ENCODE measurements around the gene TENM3.

The TENM3 gene

GRCh38 chr4:182711211-182711610 is 468.0 kb downstream of the TENM3 start:
- no peaks in the 10 kb centered on the region for H3K27me3 ChIP-seq (ENCODE audit: insufficient read depth, low read length)
- H3K79me2 ChIP-seq (ENCODE audit: control insufficient read depth, insufficient read depth, low read length, unreplicated experiment) = no peaks in the 10 kb centered on the region
- H3K36me3 ChIP-seq (ENCODE audit: insufficient read depth, low read length) = no peaks in the 10 kb centered on the region
- H3K4me1 ChIP-seq (ENCODE audit: control insufficient read depth, insufficient read depth, low read length, unreplicated experiment) = no peaks in the 10 kb centered on the region
- H2AFZ ChIP-seq (ENCODE audit: low read length, unreplicated experiment) = no peak overlapping the region
- no peak overlapping the region for H3K27ac ChIP-seq (ENCODE audit: low read depth, low read length)
- H3K4me3 ChIP-seq (ENCODE audit: low read depth, low read length) = no peak overlapping the region

GRCh38 chr4:182715548-182715947 is 472.3 kb downstream of the TENM3 start:
- H3K27ac ChIP-seq (ENCODE audit: low read depth, low read length) = no peak overlapping the region
- H3K27me3 ChIP-seq (ENCODE audit: insufficient read depth, low read length) = no peaks in the 10 kb centered on the region

GRCh38 chr4:182716192-182716591 is 473.0 kb downstream of the TENM3 start:
- no peak overlapping the region for H3K27ac ChIP-seq (ENCODE audit: low read depth, low read length)
- no peaks in the 10 kb centered on the region for H3K27me3 ChIP-seq (ENCODE audit: insufficient read depth, low read length)
- no peaks in the 10 kb centered on the region for H3K79me2 ChIP-seq (ENCODE audit: control insufficient read depth, insufficient read depth, low read length, unreplicated experiment)
- H3K4me1 ChIP-seq (ENCODE audit: control insufficient read depth, insufficient read depth, low read length, unreplicated experiment) = no peaks in the 10 kb centered on the region
- H3K4me3 ChIP-seq (ENCODE audit: low read depth, low read length) = no peak overlapping the region
- no peak overlapping the region for H2AFZ ChIP-seq (ENCODE audit: low read length, unreplicated experiment)
- H3K36me3 ChIP-seq (ENCODE audit: insufficient read depth, low read length) = no peaks in the 10 kb centered on the region

More at GRCh38 chr4:182715548-182715947, 472.3 kb downstream of the TENM3 start:
- H3K79me2 ChIP-seq (ENCODE audit: control insufficient read depth, insufficient read depth, low read length, unreplicated experiment) = no peaks in the 10 kb centered on the region
- no peak overlapping the region for H3K4me3 ChIP-seq (ENCODE audit: low read depth, low read length)
- no peak overlapping the region for H2AFZ ChIP-seq (ENCODE audit: low read length, unreplicated experiment)
- no peaks in the 10 kb centered on the region for H3K36me3 ChIP-seq (ENCODE audit: insufficient read depth, low read length)
- no peaks in the 10 kb centered on the region for H3K4me1 ChIP-seq (ENCODE audit: control insufficient read depth, insufficient read depth, low read length, unreplicated experiment)

GRCh38 chr4:182717788-182718583 is 474.8 kb downstream of the TENM3 start:
- Histone ChIP-seq H2AFZ (ENCODE audit: low read length, unreplicated experiment) (no peak overlapping the region), H3K4me3 (ENCODE audit: low read depth, low read length) (no peak overlapping the region), H3K36me3 (ENCODE audit: insufficient read depth, low read length) (no peaks in the 10 kb centered on the region), H3K27me3 (ENCODE audit: insufficient read depth, low read length) (no peaks in the 10 kb centered on the region), H3K4me1 (ENCODE audit: control insufficient read depth, insufficient read depth, low read length, unreplicated experiment) (no peaks in the 10 kb centered on the region), H3K79me2 (ENCODE audit: control insufficient read depth, insufficient read depth, low read length, unreplicated experiment) (no peaks in the 10 kb centered on the region), H3K27ac (ENCODE audit: low read depth, low read length) (no peak overlapping the region)

- no peak overlapping the region for H3K4me3 ChIP-seq (ENCODE audit: low read depth, low read length)
- no peaks in the 10 kb centered on the region for H3K4me1 ChIP-seq (ENCODE audit: control insufficient read depth, insufficient read depth, low read length, unreplicated experiment)
- H3K36me3 ChIP-seq (ENCODE audit: insufficient read depth, low read length) = no peaks in the 10 kb centered on the region
- H2AFZ ChIP-seq (ENCODE audit: low read length, unreplicated experiment) = no peak overlapping the region
- H3K27me3 ChIP-seq (ENCODE audit: insufficient read depth, low read length) = no peaks in the 10 kb centered on the region
- no peaks in the 10 kb centered on the region for H3K79me2 ChIP-seq (ENCODE audit: control insufficient read depth, insufficient read depth, low read length, unreplicated experiment)
- H3K27ac ChIP-seq (ENCODE audit: low read depth, low read length) = no peak overlapping the region
These were observed 481.2 kb downstream of the TENM3 start for GRCh38 chr4:182724414-182724813.

- Histone ChIP-seq H3K4me3 (ENCODE audit: low read depth, low read length) (no peak overlapping the region), H3K79me2 (ENCODE audit: control insufficient read depth, insufficient read depth, low read length, unreplicated experiment) (no peaks in the 10 kb centered on the region), H3K4me1 (ENCODE audit: control insufficient read depth, insufficient read depth, low read length, unreplicated experiment) (no peaks in the 10 kb centered on the region), H3K27me3 (ENCODE audit: insufficient read depth, low read length) (no peaks in the 10 kb centered on the region), H3K27ac (ENCODE audit: low read depth, low read length) (no peak overlapping the region), H3K36me3 (ENCODE audit: insufficient read depth, low read length) (peaks cover 6% of the 10 kb centered on the region; the same call in 1 of the 2 replicates), H2AFZ (ENCODE audit: low read length, unreplicated experiment) (no peak overlapping the region)
These were observed 486.3 kb downstream of the TENM3 start for GRCh38 chr4:182729516-182729915.

- H3K36me3 ChIP-seq (ENCODE audit: insufficient read depth, low read length) = peaks cover 6% of the 10 kb centered on the region; the same call in 1 of the 2 replicates
- H2AFZ ChIP-seq (ENCODE audit: low read length, unreplicated experiment) = no peak overlapping the region
These were observed 487.6 kb downstream of the TENM3 start for GRCh38 chr4:182730791-182731190.

GRCh38 chr4:182736207-182736606 is 493.0 kb downstream of the TENM3 start:
- H3K27ac ChIP-seq (ENCODE audit: low read depth, low read length) = no peak overlapping the region

More at GRCh38 chr4:182730791-182731190, 487.6 kb downstream of the TENM3 start:
- H3K27me3 ChIP-seq (ENCODE audit: insufficient read depth, low read length) = no peaks in the 10 kb centered on the region
- H3K27ac ChIP-seq (ENCODE audit: low read depth, low read length) = no peak overlapping the region
- no peaks in the 10 kb centered on the region for H3K4me1 ChIP-seq (ENCODE audit: control insufficient read depth, insufficient read depth, low read length, unreplicated experiment)
- H3K79me2 ChIP-seq (ENCODE audit: control insufficient read depth, insufficient read depth, low read length, unreplicated experiment) = no peaks in the 10 kb centered on the region
- H3K4me3 ChIP-seq (ENCODE audit: low read depth, low read length) = no peak overlapping the region

GRCh38 chr4:182738283-182739047 is 495.3 kb downstream of the TENM3 start:
- Histone ChIP-seq H3K36me3 (ENCODE audit: insufficient read depth, low read length) (no peaks in the 10 kb centered on the region), H3K4me1 (ENCODE audit: control insufficient read depth, insufficient read depth, low read length, unreplicated experiment) (no peaks in the 10 kb centered on the region), H3K4me3 (ENCODE audit: low read depth, low read length) (no peak overlapping the region), H3K27ac (ENCODE audit: low read depth, low read length) (no peak overlapping the region), H2AFZ (ENCODE audit: low read length, unreplicated experiment) (no peak overlapping the region), H3K79me2 (ENCODE audit: control insufficient read depth, insufficient read depth, low read length, unreplicated experiment) (no peaks in the 10 kb centered on the region), H3K27me3 (ENCODE audit: insufficient read depth, low read length) (no peaks in the 10 kb centered on the region)

More at GRCh38 chr4:182736207-182736606, 493.0 kb downstream of the TENM3 start:
- no peaks in the 10 kb centered on the region for H3K27me3 ChIP-seq (ENCODE audit: insufficient read depth, low read length)
- H2AFZ ChIP-seq (ENCODE audit: low read length, unreplicated experiment) = no peak overlapping the region
- H3K36me3 ChIP-seq (ENCODE audit: insufficient read depth, low read length) = no peaks in the 10 kb centered on the region
- H3K79me2 ChIP-seq (ENCODE audit: control insufficient read depth, insufficient read depth, low read length, unreplicated experiment) = no peaks in the 10 kb centered on the region
- H3K4me3 ChIP-seq (ENCODE audit: low read depth, low read length) = no peak overlapping the region
- H3K4me1 ChIP-seq (ENCODE audit: control insufficient read depth, insufficient read depth, low read length, unreplicated experiment) = no peaks in the 10 kb centered on the region

GRCh38 chr4:182740256-182740655 is 497.1 kb downstream of the TENM3 start:
- Histone ChIP-seq H3K4me1 (ENCODE audit: control insufficient read depth, insufficient read depth, low read length, unreplicated experiment) (no peaks in the 10 kb centered on the region), H3K36me3 (ENCODE audit: insufficient read depth, low read length) (0 out of 2 replicates have a peak, but pooled peaks cover 3% of the 10 kb centered on the region), H3K79me2 (ENCODE audit: control insufficient read depth, insufficient read depth, low read length, unreplicated experiment) (no peaks in the 10 kb centered on the region), H3K27ac (ENCODE audit: low read depth, low read length) (no peak overlapping the region), H3K4me3 (ENCODE audit: low read depth, low read length) (no peak overlapping the region), H3K27me3 (ENCODE audit: insufficient read depth, low read length) (no peaks in the 10 kb centered on the region), H2AFZ (ENCODE audit: low read length, unreplicated experiment) (no peak overlapping the region)
